ENCODE data around the gene PPP4C. TPM values are rescaled to one million over a fixed set of nuclear protein-coding genes. Genes with fewer than 3 reads are reported as not detected.

Gene PPP4C
- total RNA-seq, 1 experiment from 2014 or later = 165 TPM

GRCh38 chr16:30085247-30085646, 9.5 kb downstream of the PPP4C start:
- no peaks in the 10 kb centered on the region for H3K27me3 ChIP-seq (ENCODE audit: insufficient read depth, low read length)
- BruUV-seq (replicated peaks) = no TSS peak
- ChIA-PET POLR2A (no interaction called here), CTCF (interaction anchor here (0.6 kb wide), 1 partner anchor 345 kb away, joined by 4 read pairs; the partner anchor contains the start of gene DCTPP1), RAD21 (ENCODE audit: low non-redundant PET in 1 of 2, low total read pairs in 2 of 2, uncharacterized antibody in 2 of 2, unreplicated experiment in 2 of 2) (no interaction called here)
- no peak for DNase-seq (ENCODE audit: low read depth, low spot score)
- H3K4me2 ChIP-seq (ENCODE audit: low read length) = no peak overlapping the region
- intact Hi-C loops (cut with micrococcal nuclease) = no loop called here
- H3K9me3 ChIP-seq (ENCODE audit: control insufficient read depth in 1 of 2, insufficient read depth in 1 of 2, low read depth in 1 of 2, low read length in 2 of 2) = no peaks in the 10 kb centered on the region
- no peaks in the 10 kb centered on the region for H4K20me1 ChIP-seq (ENCODE audit: insufficient read depth)
- no peak overlapping the region for H2AFZ ChIP-seq (ENCODE audit: low read depth, low read length, poor library complexity, severe bottlenecking)
- no peak overlapping the region for H3K27ac ChIP-seq (ENCODE audit: low read depth, low read length)
- TF ChIP-seq SIN3A (IDR thresholded peaks at IDR 0.05; ENCODE audit: low read depth) (no peak), RAD21 (IDR thresholded peaks at IDR 0.05; ENCODE audit: low read depth) (no peak), CTCF (IDR thresholded peaks at IDR 0.05 in 2 of 3, conservative IDR thresholded peaks at IDR 0.05 in 1 of 3; ENCODE audit: borderline replicate concordance in 1 of 3, insufficient read depth in 1 of 3, low read depth in 2 of 3, low read length in 2 of 3) (no peak), SP1 (IDR thresholded peaks at IDR 0.05; ENCODE audit: low read depth) (no peak), TCF7L2 (IDR thresholded peaks at IDR 0.05; ENCODE audit: borderline replicate concordance, extremely low read depth, insufficient read depth, insufficient read length) (no peak), ZFX (IDR thresholded peaks at IDR 0.05) (no peak)
- no peaks in the 10 kb centered on the region for H3K9me2 ChIP-seq (ENCODE audit: insufficient read depth)
- H3K4me3 ChIP-seq (replicated peaks in 1 of 2; ENCODE audit: low read depth in 1 of 2, low read length in 2 of 2) = no peak overlapping the region
- ATAC-seq = no peak
- peaks cover 27 to 41% of the 10 kb centered on the region in 2 experiments; a peak in 3 of 4 replicates for H3K36me3 ChIP-seq (ENCODE audit: control insufficient read depth in 1 of 2, insufficient read depth in 2 of 2, low read length in 2 of 2)
- no peak overlapping the region for H3K9ac ChIP-seq (ENCODE audit: low read length)
- H3K4me1 ChIP-seq (ENCODE audit: control insufficient read depth in 1 of 2, insufficient read depth in 2 of 2, low read length in 2 of 2) = peaks cover 4 to 19% of the 10 kb centered on the region in 2 experiments
- peaks cover 10% of the 10 kb centered on the region; the same call in 1 of the 2 replicates for H3K79me2 ChIP-seq (ENCODE audit: insufficient read depth, low read length)

- ATAC-seq (no peak), DNase-seq (ENCODE audit: low read depth, low spot score) (no peak)
- intact Hi-C loops (cut with micrococcal nuclease) = no loop called here
- RAD21 ChIA-PET (ENCODE audit: low non-redundant PET in 1 of 2, low total read pairs in 2 of 2, uncharacterized antibody in 2 of 2, unreplicated experiment in 2 of 2) = no interaction called here
- peaks cover 23 to 39% of the 10 kb centered on the region in 2 experiments; a peak in 3 of 4 replicates for H3K36me3 ChIP-seq (ENCODE audit: control insufficient read depth in 1 of 2, insufficient read depth in 2 of 2, low read length in 2 of 2)
- no TSS peak for BruUV-seq (replicated peaks)
- CTCF ChIA-PET = interaction anchor here (0.6 kb wide), 1 partner anchor 344 kb away, joined by 4 read pairs; the partner anchor contains the start of gene DCTPP1
- no peak overlapping the region for H3K27ac ChIP-seq (ENCODE audit: low read depth, low read length)
- H3K4me2 ChIP-seq (ENCODE audit: low read length) = no peak overlapping the region
- H3K9ac ChIP-seq (ENCODE audit: low read length) = no peak overlapping the region
- no peak overlapping the region for H2AFZ ChIP-seq (ENCODE audit: low read depth, low read length, poor library complexity, severe bottlenecking)
- H3K9me2 ChIP-seq (ENCODE audit: insufficient read depth) = no peaks in the 10 kb centered on the region
- H3K4me3 ChIP-seq (replicated peaks in 1 of 2; ENCODE audit: low read depth in 1 of 2, low read length in 2 of 2) = no peak overlapping the region
- peaks cover 9 to 24% of the 10 kb centered on the region in 2 experiments for H3K4me1 ChIP-seq (ENCODE audit: control insufficient read depth in 1 of 2, insufficient read depth in 2 of 2, low read length in 2 of 2)
- TF ChIP-seq ELF1 (IDR thresholded peaks at IDR 0.05; ENCODE audit: borderline replicate concordance, low read depth) (no peak), TCF7L2 (IDR thresholded peaks at IDR 0.05; ENCODE audit: borderline replicate concordance, extremely low read depth, insufficient read depth, insufficient read length) (no peak), EZH2 (IDR thresholded peaks at IDR 0.05) (no peak), MAX (IDR thresholded peaks at IDR 0.05) (no peak), EGR1 (IDR thresholded peaks at IDR 0.05; ENCODE audit: low read depth) (no peak), JUND (IDR thresholded peaks at IDR 0.05) (no peak), CTCF (IDR thresholded peaks at IDR 0.05 in 2 of 3, conservative IDR thresholded peaks at IDR 0.05 in 1 of 3; ENCODE audit: borderline replicate concordance in 1 of 3, insufficient read depth in 1 of 3, low read depth in 2 of 3, low read length in 2 of 3) (no peak), ATF3 (IDR thresholded peaks at IDR 0.05) (no peak), ZNF274 (IDR thresholded peaks at IDR 0.05; ENCODE audit: low read depth, low read length) (no peak), EZH2phosphoT487 (IDR thresholded peaks at IDR 0.05; ENCODE audit: borderline replicate concordance) (no peak), ZFX (IDR thresholded peaks at IDR 0.05) (no peak), YY1 (IDR thresholded peaks at IDR 0.05; ENCODE audit: extremely low read depth, insufficient replicate concordance, low read depth, low read length) (no peak), POLR2AphosphoS5 (IDR thresholded peaks at IDR 0.05; ENCODE audit: low read depth, low read length) (no peak)
- POLR2A ChIA-PET = no interaction called here
- H3K9me3 ChIP-seq (ENCODE audit: control insufficient read depth in 1 of 2, insufficient read depth in 1 of 2, low read depth in 1 of 2, low read length in 2 of 2) = no peaks in the 10 kb centered on the region
- no peaks in the 10 kb centered on the region for H3K27me3 ChIP-seq (ENCODE audit: insufficient read depth, low read length)
- peaks cover 5% of the 10 kb centered on the region; the same call in 1 of the 2 replicates for H3K79me2 ChIP-seq (ENCODE audit: insufficient read depth, low read length)
- H4K20me1 ChIP-seq (ENCODE audit: insufficient read depth) = no peaks in the 10 kb centered on the region
Observed at GRCh38 chr16:30085820-30086219, 10.0 kb downstream of the PPP4C start.
